Measurements from ENCODE around the gene PGK1.
"Not testable (repeated sequence)": the region's sequence is repeated elsewhere in the genome, so short reads cannot be mapped to it uniquely, and the experiment has no call there.

The PGK1 gene

DNA sequence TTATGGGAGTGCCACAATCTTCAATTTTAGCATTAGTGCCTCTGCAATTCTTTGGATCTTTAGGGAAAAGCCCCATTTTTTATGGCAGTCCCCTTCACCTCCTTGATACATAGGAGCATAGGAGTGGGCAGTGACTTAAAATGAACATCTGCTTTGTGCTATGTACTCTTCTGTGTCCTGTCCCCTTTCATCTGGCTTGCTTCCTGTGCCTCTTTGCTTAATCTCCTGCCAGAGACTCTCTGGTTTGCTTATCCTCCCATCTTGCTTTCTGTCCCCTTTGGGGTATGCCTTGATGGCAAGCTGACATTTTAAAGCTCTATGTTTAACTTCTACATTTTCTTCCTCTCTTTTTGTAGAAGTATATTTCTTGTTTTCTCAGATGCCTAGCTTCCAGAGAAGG is 12.3 kb downstream of the PGK1 start:
- no peak for DNase-seq

DNA sequence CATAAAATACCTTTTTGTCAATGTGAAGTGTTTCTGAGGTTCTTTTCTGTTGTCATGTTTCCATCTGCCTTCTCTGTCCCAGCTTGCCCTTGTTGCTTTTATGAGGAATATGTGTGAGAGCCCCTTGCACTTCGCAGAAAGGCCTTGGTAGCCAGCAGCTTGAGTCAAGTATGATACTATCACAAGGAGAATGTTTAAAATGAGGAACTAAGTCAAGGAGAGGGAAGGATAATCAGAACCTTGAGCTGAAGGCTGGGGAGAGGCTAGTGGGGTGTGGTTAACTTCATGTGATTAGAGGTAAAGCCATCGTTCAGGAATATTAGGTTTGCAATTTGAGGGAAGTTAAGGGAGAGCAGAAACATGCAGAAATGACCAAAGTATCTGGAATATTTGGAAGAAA is 12.7 kb downstream of the PGK1 start:
- peak; percentile 2 to 8 for DNase-seq

GRCh38 chrX:78118628-78119027 is 14.6 kb downstream of the PGK1 start:
- no peak for DNase-seq

DNA sequence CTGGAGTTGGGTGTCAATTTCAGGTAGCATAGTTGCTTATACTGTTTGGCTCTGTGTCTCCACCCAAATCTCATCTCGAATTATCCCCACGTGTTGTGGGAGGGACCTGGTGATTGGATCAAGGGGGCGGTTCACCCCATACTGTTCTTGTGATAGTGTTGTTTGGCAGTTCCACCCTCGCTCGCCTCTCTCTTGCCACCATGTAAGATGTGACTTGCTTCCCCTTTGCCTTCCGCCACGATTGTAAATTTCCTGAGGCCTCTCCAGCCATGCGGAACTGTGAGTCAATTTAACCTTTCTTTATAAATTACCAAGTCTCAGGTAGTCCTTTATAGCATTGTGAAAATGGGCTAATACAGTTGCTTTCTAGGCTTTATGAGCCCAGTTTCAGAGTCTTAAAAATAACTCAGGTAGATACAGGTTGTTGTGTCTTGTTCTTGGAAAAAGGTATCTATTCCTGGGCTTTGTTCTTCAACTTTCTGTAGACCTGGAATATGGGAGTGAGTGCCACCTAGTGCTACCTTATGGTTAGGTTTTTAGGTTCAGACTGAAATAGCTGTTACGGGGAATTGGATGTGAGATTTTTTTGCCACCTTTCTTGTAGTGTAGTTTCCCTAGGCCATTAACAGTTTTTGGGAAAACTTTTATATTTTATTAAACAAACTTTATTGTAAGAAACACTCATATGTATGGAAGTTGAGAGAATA is 15.6 kb downstream of the PGK1 start:
- no peak for DNase-seq

GRCh38 chrX:78123190-78123589 is 19.1 kb downstream of the PGK1 start:
- no peak for DNase-seq

DNA sequence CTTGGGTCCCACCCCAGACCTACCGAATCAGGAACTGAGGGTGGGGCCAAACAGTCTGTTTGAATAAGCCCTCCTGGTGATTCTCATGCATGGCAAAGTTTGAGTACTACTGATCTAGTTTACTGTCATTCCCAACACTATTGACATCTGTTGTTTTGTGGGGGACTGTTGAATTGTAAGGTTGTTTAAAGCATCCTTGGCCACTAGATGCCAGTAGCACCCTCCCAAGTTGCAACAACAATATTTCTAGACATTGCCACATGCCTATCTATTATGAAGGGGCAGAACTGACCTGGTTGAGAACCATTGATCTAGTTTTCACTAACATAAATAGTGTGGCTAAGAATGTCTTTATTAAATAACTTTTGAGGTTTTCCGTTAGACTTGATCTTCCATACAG is 20.3 kb downstream of the PGK1 start:
- DNase-seq: no peak

GRCh38 chrX:78125148-78125547 is 21.1 kb downstream of the PGK1 start:
- DNase-seq: no peak

- DNase-seq: not testable (repeated sequence)
Measured at GRCh38 chrX:78125781-78126180, 21.7 kb downstream of the PGK1 start.

- no peak for DNase-seq
Measured at GRCh38 chrX:78129714-78130113, 25.7 kb downstream of the PGK1 start.

GRCh38 chrX:78130396-78130795 is 26.3 kb downstream of the PGK1 start:
- no peak for DNase-seq

DNA sequence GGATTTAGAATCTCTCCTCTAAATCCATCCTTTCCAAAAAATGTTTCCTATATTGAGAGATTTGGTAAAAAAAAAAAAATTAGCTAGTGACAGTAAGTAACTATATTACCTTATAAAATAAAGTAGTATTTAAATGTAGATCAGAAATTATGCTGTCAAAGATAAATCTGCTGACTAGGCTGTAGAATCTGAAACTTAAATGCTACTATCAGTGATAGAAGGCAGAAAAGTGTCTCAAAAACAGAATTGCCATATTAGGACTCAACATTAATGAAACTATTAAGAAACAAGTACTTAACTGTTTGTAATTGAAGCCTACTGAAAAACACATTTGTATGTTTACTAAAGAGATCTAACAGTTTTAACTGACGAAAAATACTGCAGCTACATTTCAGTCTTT is 27.1 kb downstream of the PGK1 start:
- DNase-seq: no peak

GRCh38 chrX:78133238-78133960 is 29.4 kb downstream of the PGK1 start:
- DNase-seq: no peak

DNA sequence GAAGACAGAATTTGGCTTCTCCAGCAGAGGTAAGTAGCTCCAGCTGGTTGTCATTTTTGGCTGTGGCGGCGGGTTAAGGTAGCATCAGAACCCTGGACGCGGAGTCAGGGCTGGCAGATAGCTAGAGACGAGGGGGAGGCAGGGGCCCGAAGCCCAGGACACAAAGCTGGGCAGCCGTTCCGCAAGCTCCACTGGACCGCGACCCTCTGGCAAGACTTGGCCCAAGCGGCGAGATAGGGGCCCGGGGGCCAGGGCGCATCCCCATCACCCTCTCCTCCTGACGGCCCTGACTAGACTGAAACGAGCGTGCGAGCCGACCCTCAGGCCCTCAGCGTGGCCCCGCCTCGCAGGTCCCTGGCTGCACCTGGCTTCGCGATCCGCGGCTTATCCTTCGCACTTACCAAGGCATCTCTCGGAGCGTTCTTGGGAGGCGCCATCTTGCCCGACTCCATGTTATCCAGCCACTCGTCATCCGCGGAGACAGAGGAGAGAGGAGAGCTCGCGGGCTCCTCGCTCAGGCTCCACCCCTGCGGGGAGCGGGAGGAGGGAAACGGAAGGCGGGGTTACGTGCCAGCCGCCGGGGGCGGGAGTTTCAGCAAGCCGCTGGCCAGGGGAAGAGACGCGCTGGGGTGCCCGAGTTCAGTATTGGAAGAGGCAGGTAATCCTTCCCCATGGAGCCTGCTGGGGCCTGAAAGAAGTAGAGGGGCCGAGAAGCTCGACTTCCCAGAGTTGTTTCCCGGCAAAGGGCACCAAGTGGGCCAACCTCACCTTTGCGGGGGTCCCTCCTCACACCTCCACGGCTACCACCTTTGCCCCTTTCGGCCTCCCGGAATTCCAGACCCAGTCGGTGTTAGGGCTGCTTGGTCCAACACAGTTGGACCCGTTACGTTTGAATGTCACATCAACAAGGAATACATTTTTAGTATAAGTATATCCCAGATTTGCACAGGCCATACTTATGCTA is 35.4 kb downstream of the PGK1 start, which contains the start of gene TAF9B:
TSS of gene TAF9B (minus strand) at position 491 of the 964 bp plus-strand sequence. CDS start at position 452, 39 bp downstream.
- peak; percentile 79 to 84 for DNase-seq

DNA sequence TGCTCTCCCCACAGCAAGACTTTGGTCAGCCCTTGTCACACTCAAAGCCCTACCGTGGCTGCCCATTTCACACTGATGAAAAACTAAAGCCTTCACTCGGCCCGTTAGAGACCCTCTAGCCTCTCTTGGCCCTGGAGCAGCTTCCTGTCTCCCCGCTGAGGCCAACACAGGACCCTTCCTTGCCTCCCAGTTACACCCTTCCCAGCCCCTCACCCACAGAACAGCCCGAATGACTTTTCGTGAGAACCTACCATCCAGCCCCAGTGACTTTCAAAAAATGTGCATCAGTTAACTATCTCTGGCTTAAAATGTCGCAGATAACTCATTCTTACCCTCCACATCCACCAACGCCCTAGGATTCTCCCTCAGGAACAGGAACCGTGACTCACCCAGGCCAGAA is 36.2 kb downstream of the PGK1 start:
- DNase-seq: no peak

- not testable (repeated sequence) for DNase-seq
Measured at GRCh38 chrX:78147002-78147540, 43.0 kb downstream of the PGK1 start.

DNA sequence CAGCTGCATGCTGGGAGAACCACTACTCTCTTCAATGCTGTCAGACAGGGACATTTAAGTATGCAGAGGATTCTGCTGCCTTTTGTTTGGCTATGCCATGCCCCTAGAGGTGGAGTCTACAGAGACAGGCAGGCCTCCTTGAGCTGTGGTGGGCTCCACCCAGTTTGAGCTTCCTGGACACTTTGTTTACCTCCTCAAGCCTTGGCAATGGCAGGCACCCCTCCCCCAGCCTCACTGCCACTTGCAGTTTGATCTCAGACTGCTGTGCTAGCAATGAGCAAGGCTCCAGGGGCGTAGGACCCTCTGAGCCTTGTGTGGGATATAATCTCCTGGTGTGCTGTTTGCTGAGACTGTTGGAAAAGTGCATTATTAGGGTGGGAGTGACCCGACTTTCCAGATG is 53.3 kb downstream of the PGK1 start:
- DNase-seq: not testable (repeated sequence)

GRCh38 chrX:78157846-78158245 is 53.8 kb downstream of the PGK1 start:
- DNase-seq: not testable (repeated sequence)

GRCh38 chrX:78160711-78161110 is 56.7 kb downstream of the PGK1 start:
- DNase-seq: not testable (repeated sequence)

DNA sequence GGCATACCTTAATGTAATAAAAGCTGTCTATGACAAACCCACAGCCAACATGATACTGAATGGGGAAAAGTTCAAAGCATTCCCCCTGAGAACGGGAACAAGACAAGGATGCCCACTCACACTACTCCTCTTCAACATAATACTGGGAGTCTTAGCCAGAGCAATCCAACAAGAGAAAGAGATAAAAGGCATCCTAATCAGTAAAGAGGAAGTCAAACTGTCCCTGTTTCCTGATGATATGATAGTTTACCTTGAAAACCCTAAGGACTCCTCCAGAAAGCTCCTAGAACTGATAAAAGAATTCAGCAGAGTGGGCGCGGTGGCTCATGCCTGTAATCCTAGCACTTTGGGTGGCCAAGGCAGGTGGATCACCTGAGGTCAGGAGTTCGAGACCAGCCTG is 59.1 kb downstream of the PGK1 start:
- not testable (repeated sequence) for DNase-seq

DNA sequence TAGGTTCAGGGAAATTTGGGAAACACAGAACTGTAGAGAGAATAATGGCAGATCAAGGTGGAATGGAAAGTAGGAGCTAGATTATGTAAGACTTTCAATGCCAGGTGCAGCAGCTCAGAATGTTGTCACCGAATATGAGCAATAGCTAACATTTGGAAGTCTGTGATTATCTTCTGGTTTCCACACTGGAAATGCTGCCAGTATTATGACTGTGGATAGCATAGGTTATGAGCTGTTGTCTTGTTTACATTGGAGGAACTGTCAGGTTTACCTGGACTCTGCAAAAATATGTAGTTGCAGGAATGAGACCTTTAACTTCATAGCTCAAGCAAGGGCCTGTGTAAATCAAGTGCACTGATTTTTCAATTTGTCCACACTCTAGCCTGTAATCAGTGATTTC is 61.4 kb downstream of the PGK1 start:
- no peak for DNase-seq

GRCh38 chrX:78168065-78168464 is 64.0 kb downstream of the PGK1 start:
- DNase-seq: peak in 1 of 2 donors; percentile 2
